ENCODE measurements around the gene C4orf51.

C4orf51 gene

GRCh38 chr4:145760961-145761929 lies 81.3 kb downstream of the C4orf51 start:
- TF ChIP-seq, protein P1, sequence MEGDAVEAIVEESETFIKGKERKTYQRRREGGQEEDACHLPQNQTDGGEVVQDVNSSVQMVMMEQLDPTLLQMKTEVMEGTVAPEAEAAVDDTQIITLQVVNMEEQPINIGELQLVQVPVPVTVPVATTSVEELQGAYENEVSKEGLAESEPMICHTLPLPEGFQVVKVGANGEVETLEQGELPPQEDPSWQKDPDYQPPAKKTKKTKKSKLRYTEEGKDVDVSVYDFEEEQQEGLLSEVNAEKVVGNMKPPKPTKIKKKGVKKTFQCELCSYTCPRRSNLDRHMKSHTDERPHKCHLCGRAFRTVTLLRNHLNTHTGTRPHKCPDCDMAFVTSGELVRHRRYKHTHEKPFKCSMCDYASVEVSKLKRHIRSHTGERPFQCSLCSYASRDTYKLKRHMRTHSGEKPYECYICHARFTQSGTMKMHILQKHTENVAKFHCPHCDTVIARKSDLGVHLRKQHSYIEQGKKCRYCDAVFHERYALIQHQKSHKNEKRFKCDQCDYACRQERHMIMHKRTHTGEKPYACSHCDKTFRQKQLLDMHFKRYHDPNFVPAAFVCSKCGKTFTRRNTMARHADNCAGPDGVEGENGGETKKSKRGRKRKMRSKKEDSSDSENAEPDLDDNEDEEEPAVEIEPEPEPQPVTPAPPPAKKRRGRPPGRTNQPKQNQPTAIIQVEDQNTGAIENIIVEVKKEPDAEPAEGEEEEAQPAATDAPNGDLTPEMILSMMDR (IDR thresholded peaks at IDR 0.05; ENCODE audit: borderline replicate concordance, insufficient read depth, low read depth, low read length) = no peak
- H3K4me3 ChIP-seq (ENCODE audit: low read depth, low read length) = no peak overlapping the region

GRCh38 chr4:145762719-145763118 lies 82.8 kb downstream of the C4orf51 start:
- TF ChIP-seq, protein P1 (IDR thresholded peaks at IDR 0.05; ENCODE audit: borderline replicate concordance, insufficient read depth, low read depth, low read length) = no peak
- no peak overlapping the region for H3K4me3 ChIP-seq (ENCODE audit: low read depth, low read length)

- H3K4me3 ChIP-seq (ENCODE audit: low read depth, low read length) = no peak overlapping the region
- TF ChIP-seq, protein P1 (IDR thresholded peaks at IDR 0.05; ENCODE audit: borderline replicate concordance, insufficient read depth, low read depth, low read length) = no peak
Observed at GRCh38 chr4:145763399-145763798, 83.5 kb downstream of the C4orf51 start.

DNA sequence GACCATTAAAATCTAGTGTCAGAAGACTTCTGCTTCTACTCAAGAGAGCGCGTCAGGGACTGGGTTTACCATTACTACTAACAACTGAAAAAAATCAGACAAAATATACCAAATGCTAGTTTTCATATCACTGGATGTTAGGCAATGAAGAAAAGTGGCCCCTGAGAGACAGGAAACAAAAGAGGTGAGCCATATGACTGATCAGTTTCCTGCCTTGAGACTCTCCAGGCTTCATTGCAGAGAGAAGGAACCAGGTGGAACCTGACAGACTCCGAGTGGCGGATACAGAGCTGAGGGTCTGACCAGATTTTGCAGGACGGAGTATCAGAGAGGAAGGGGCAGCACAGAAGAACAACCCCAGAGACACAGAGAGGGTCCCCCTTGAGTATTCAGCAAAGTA lies 86.3 kb downstream of the C4orf51 start:
- no peak overlapping the region for H3K4me3 ChIP-seq (ENCODE audit: low read depth, low read length)
- TF ChIP-seq, protein P1 (IDR thresholded peaks at IDR 0.05; ENCODE audit: borderline replicate concordance, insufficient read depth, low read depth, low read length) = no peak

- H3K4me3 ChIP-seq (ENCODE audit: low read depth, low read length) = no peak overlapping the region
- TF ChIP-seq, protein P1 (IDR thresholded peaks at IDR 0.05; ENCODE audit: borderline replicate concordance, insufficient read depth, low read depth, low read length) = no peak
Observed at GRCh38 chr4:145769450-145770037, 89.6 kb downstream of the C4orf51 start.

- TF ChIP-seq, protein P1 (IDR thresholded peaks at IDR 0.05; ENCODE audit: borderline replicate concordance, insufficient read depth, low read depth, low read length) = no peak
- H3K4me3 ChIP-seq (ENCODE audit: low read depth, low read length) = no peak overlapping the region
Observed at GRCh38 chr4:145770124-145770523, 90.2 kb downstream of the C4orf51 start.
